ENCODE results near the gene LMBRD2. TPM values are rescaled to one million over a fixed set of nuclear protein-coding genes. Genes with fewer than 3 reads are reported as not detected.

The LMBRD2 gene
- total RNA-seq, 2 experiments from 2014 or later = 4.1 to 4.2 TPM

GRCh38 chr5:36068751-36069281 lies 82.9 kb downstream of the LMBRD2 start:
- Mint-ChIP-seq H3K4me3 (no peak overlapping the region), H3K9me3 (no peaks in the 10 kb centered on the region), H3K4me1 (ENCODE audit: low read depth) (no peaks in the 10 kb centered on the region), H3K27ac (no peak overlapping the region), H3K27me3 (peaks cover 42% of the 10 kb centered on the region), H3K36me3 (ENCODE audit: low read depth) (no peaks in the 10 kb centered on the region)
- ChIA-PET CTCF (no interaction called here), POLR2A (no interaction called here)
- TF ChIP-seq CTCF (IDR thresholded peaks at IDR 0.05) = no peak
- Histone ChIP-seq H3K27ac (ENCODE audit: low read depth in 1 of 2, low read length in 2 of 2) (no peak overlapping the region), H3K4me1 (ENCODE audit: insufficient read depth, low read length) (peaks cover 22% of the 10 kb centered on the region), H3K4me3 (ENCODE audit: low read length) (no peak overlapping the region), H3K9me3 (ENCODE audit: control insufficient read depth in 1 of 2, insufficient read depth in 1 of 2, low read length in 2 of 2) (no peaks in the 10 kb centered on the region), H3K27me3 (ENCODE audit: control insufficient read depth in 1 of 2, insufficient read depth in 2 of 2, low read length in 2 of 2) (peaks cover 20 to 21% of the 10 kb centered on the region in 2 experiments), H3K36me3 (ENCODE audit: insufficient read depth, low read length) (no peaks in the 10 kb centered on the region)
- ATAC-seq (ENCODE audit: poor library complexity) (no peak), DNase-seq (no peak)
- intact Hi-C loops (cut with DNase I, micrococcal nuclease) = no loop called here

- Mint-ChIP-seq H3K9me3 (no peaks in the 10 kb centered on the region), H3K27ac (no peak within 1 kb of the TSS), H3K36me3 (ENCODE audit: low read depth) (no peaks in the 10 kb centered on the region), H3K4me3 (no peak within 1 kb of the TSS), H3K4me1 (ENCODE audit: low read depth) (no peaks in the 10 kb centered on the region), H3K27me3 (peaks cover 42% of the 10 kb centered on the region)
- no peaks in the 10 kb centered on the region for H3K9me3 ChIP-seq (ENCODE audit: control insufficient read depth in 1 of 2, insufficient read depth in 1 of 2, low read length in 2 of 2)
- no peak for TF ChIP-seq CTCF (IDR thresholded peaks at IDR 0.05)
- H3K4me3 ChIP-seq (ENCODE audit: low read length) = no peak within 1 kb of the TSS
- peaks cover 20 to 21% of the 10 kb centered on the region in 2 experiments for H3K27me3 ChIP-seq (ENCODE audit: control insufficient read depth in 1 of 2, insufficient read depth in 2 of 2, low read length in 2 of 2)
- intact Hi-C loops (cut with DNase I, micrococcal nuclease) = no loop called here
- ChIA-PET CTCF (no interaction called here), POLR2A (no interaction called here)
- no peaks in the 10 kb centered on the region for H3K36me3 ChIP-seq (ENCODE audit: insufficient read depth, low read length)
- peaks cover 16% of the 10 kb centered on the region for H3K4me1 ChIP-seq (ENCODE audit: insufficient read depth, low read length)
- DNase-seq = no peak
- H3K27ac ChIP-seq (ENCODE audit: low read depth in 1 of 2, low read length in 2 of 2) = no peak within 1 kb of the TSS
- ATAC-seq (ENCODE audit: poor library complexity) = no peak
These were observed 85.0 kb downstream of the LMBRD2 start, which contains the start of gene UGT3A2 for GRCh38 chr5:36066540-36067210. Gene UGT3A2, minus strand, starts transcription at chr5:36066882. Its CDS starts 93 bp downstream, at chr5:36066789.

- intact Hi-C loops (cut with DNase I, micrococcal nuclease) = no loop called here
- CTCF ChIA-PET = interaction anchor here (1.5 kb wide), 1 partner anchor 13 kb away, joined by 4 read pairs; no protein-coding TSS in a partner anchor
- no peak for TF ChIP-seq CTCF (IDR thresholded peaks at IDR 0.05)
- H3K4me1 Mint-ChIP-seq (ENCODE audit: low read depth) = no peaks in the 10 kb centered on the region
- H3K27ac Mint-ChIP-seq = no peak overlapping the region
- peaks cover 42% of the 10 kb centered on the region for H3K27me3 Mint-ChIP-seq
- H3K9me3 Mint-ChIP-seq = no peaks in the 10 kb centered on the region
- no peak overlapping the region for H3K27ac ChIP-seq (ENCODE audit: low read depth in 1 of 2, low read length in 2 of 2)
- DNase-seq = no peak
- H3K36me3 ChIP-seq (ENCODE audit: insufficient read depth, low read length) = no peaks in the 10 kb centered on the region
- no peaks in the 10 kb centered on the region for H3K9me3 ChIP-seq (ENCODE audit: control insufficient read depth in 1 of 2, insufficient read depth in 1 of 2, low read length in 2 of 2)
- no peak overlapping the region for H3K4me3 Mint-ChIP-seq
- H3K27me3 ChIP-seq (ENCODE audit: control insufficient read depth in 1 of 2, insufficient read depth in 2 of 2, low read length in 2 of 2) = peaks cover 20 to 21% of the 10 kb centered on the region in 2 experiments
- H3K4me3 ChIP-seq (ENCODE audit: low read length) = no peak overlapping the region
- H3K4me1 ChIP-seq (ENCODE audit: insufficient read depth, low read length) = peaks cover 10% of the 10 kb centered on the region
- POLR2A ChIA-PET = no interaction called here
- no peak for ATAC-seq (ENCODE audit: poor library complexity)
- no peaks in the 10 kb centered on the region for H3K36me3 Mint-ChIP-seq (ENCODE audit: low read depth)
These were observed 85.6 kb downstream of the LMBRD2 start for GRCh38 chr5:36066001-36066539.

Data from CD4-positive, alpha-beta T cell (primary cell).